Duodenal mucosa (tissue), 2 donors: Measurements from ENCODE around the gene GMDS.

ENCODE experiments used
- H3K27ac ChIP-seq: one replicate; pipeline ENCODE4 v1.7.0; 2013; ENCODE audit warnings: low read depth, low read length
- H3K27me3 ChIP-seq, 2 donors: one replicate each; pipeline ENCODE4 v1.7.0; 2013; ENCODE audit warnings: low read length in 2 of 2, control low read depth in 1 of 2; ENCODE audit not compliant: insufficient read depth in 2 of 2, control insufficient read depth in 1 of 2
- H3K36me3 ChIP-seq, 2 donors: one replicate each; pipeline ENCODE4 v1.7.0; 2013; ENCODE audit warnings: low read length in 2 of 2, control low read depth in 1 of 2; ENCODE audit not compliant: insufficient read depth in 2 of 2, control insufficient read depth in 1 of 2
- H3K4me1 ChIP-seq, 2 donors: one replicate each; pipeline ENCODE4 v1.7.0; 2013; ENCODE audit warnings: low read length in 2 of 2, control low read depth in 1 of 2; ENCODE audit not compliant: insufficient read depth in 2 of 2, control insufficient read depth in 1 of 2
- H3K4me3 ChIP-seq, 2 donors: one replicate each; pipeline ENCODE4 v1.7.0; 2013; ENCODE audit warnings: low read length in 2 of 2, low read depth in 1 of 2
- H3K9ac ChIP-seq, 2 donors: one replicate each; pipeline ENCODE4 v1.7.0; 2013; ENCODE audit warnings: low read length in 2 of 2, low read depth in 1 of 2
- H3K9me3 ChIP-seq, 2 donors: one replicate each; pipeline ENCODE4 v1.7.0; 2013; ENCODE audit warnings: low read length in 2 of 2, control low read depth in 1 of 2; ENCODE audit not compliant: control insufficient read depth in 1 of 2

Gene GMDS

GRCh38 chr6:1820714-1821113 lies 424.7 kb downstream of the GMDS start:
- no peaks in the 10 kb centered on the region for H3K27me3 ChIP-seq
- no peak overlapping the region for H3K27ac ChIP-seq
- H3K36me3 ChIP-seq: peaks cover 0 to 4% of the 10 kb centered on the region in 2 donors
- H3K9me3 ChIP-seq: no peaks in the 10 kb centered on the region
- H3K4me3 ChIP-seq: no peak overlapping the region
- H3K9ac ChIP-seq: no peak overlapping the region
- H3K4me1 ChIP-seq: no peaks in the 10 kb centered on the region

DNA sequence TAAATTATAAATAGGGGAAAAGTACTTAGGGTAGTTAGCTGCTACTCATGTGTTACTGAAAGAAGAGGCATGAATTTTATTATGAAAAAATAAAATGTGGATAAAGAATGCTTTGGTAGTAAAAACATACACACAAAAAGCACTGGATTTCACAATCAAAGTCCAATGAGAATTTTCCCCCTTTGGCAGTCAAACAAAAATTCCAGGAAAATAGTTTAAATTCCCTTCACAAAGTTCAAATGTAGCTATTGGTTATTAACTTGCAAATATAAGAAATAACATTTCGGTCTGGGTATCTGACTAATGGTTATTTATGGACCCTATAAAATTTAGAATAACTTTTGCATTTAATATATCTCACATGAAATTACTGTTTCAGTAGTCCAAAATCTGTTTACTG lies 425.2 kb downstream of the GMDS start:
- peaks cover 0 to 4% of the 10 kb centered on the region in 2 donors for H3K36me3 ChIP-seq
- no peak overlapping the region for H3K4me3 ChIP-seq
- H3K9me3 ChIP-seq: no peaks in the 10 kb centered on the region
- H3K27ac ChIP-seq: no peak overlapping the region
- no peaks in the 10 kb centered on the region for H3K4me1 ChIP-seq
- H3K27me3 ChIP-seq: no peaks in the 10 kb centered on the region
- no peak overlapping the region for H3K9ac ChIP-seq

DNA sequence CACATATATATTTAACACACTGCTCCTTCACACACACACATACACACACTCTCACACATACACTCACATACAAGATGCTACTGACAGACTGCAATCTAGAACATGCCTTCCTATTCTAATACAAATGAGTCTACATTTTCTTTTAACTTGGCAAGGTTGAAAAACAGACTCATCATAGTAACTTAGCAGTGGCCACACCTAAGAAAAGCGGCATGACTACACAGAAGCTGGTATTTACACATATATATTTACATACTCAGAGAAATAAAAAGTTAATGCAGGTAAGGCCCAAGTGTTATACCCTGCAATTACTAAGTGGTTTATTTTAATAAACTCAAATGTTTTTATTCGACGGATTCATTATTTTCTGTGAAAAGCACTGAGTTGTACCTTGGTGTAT lies 426.4 kb downstream of the GMDS start:
- Histone ChIP-seq H3K4me3 (no peak overlapping the region), H3K4me1 (no peaks in the 10 kb centered on the region), H3K27ac (no peak overlapping the region), H3K9ac (no peak overlapping the region), H3K9me3 (no peaks in the 10 kb centered on the region), H3K36me3 (peaks cover 0 to 2% of the 10 kb centered on the region in 2 donors), H3K27me3 (no peaks in the 10 kb centered on the region)

DNA sequence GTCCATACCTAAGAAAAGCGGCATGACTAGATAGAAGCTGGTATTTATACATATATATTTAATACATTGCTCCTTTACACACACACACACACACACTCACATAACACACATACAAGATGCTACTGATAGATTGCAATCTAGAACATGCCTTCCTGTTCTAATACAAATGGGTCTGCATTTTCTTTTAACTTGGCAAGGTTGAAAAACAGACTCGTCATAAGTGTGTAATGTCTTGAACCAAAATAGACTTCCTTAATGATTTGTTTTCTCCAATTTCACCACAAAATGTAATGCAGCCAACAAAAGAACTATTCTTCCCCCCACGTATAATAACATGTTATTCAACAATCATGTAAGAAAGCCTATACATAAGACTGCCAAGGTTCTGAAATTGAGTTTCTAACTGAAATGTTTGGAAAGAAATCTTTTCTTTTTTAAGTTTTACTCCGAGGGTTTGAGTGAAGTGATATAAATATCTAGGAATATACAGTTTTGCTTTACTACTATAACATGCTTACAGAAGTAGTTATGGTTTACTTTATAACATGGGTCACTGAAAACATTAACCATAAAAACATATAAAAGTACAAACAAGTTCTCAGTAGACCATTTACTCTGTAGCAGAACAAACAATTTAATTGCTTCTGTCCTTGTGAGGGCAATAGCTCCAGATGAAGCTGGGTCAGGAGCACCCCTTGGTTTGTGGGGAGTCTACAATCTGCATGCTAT lies 428.2 kb downstream of the GMDS start:
- Histone ChIP-seq H3K9ac (no peak overlapping the region), H3K36me3 (no peaks in the 10 kb centered on the region), H3K9me3 (no peaks in the 10 kb centered on the region), H3K27me3 (no peaks in the 10 kb centered on the region), H3K4me3 (no peak overlapping the region), H3K27ac (no peak overlapping the region), H3K4me1 (no peaks in the 10 kb centered on the region)

GRCh38 chr6:1815827-1816452 lies 429.5 kb downstream of the GMDS start:
- Histone ChIP-seq H3K36me3 (no peaks in the 10 kb centered on the region), H3K27me3 (no peaks in the 10 kb centered on the region), H3K9ac (no peak overlapping the region), H3K4me3 (no peak overlapping the region), H3K9me3 (no peaks in the 10 kb centered on the region), H3K4me1 (no peaks in the 10 kb centered on the region), H3K27ac (no peak overlapping the region)

GRCh38 chr6:1814279-1814678 lies 431.1 kb downstream of the GMDS start:
- Histone ChIP-seq H3K9ac (no peak overlapping the region), H3K27ac (no peak overlapping the region), H3K27me3 (no peaks in the 10 kb centered on the region), H3K36me3 (no peaks in the 10 kb centered on the region), H3K4me3 (no peak overlapping the region), H3K9me3 (no peaks in the 10 kb centered on the region), H3K4me1 (no peaks in the 10 kb centered on the region)

GRCh38 chr6:1812487-1812886 lies 432.9 kb downstream of the GMDS start:
- H3K9ac ChIP-seq: no peak overlapping the region
- H3K36me3 ChIP-seq: no peaks in the 10 kb centered on the region
- H3K9me3 ChIP-seq: no peaks in the 10 kb centered on the region
- H3K27ac ChIP-seq: no peak overlapping the region
- H3K4me3 ChIP-seq: no peak overlapping the region
- H3K4me1 ChIP-seq: no peaks in the 10 kb centered on the region
- no peaks in the 10 kb centered on the region for H3K27me3 ChIP-seq

DNA sequence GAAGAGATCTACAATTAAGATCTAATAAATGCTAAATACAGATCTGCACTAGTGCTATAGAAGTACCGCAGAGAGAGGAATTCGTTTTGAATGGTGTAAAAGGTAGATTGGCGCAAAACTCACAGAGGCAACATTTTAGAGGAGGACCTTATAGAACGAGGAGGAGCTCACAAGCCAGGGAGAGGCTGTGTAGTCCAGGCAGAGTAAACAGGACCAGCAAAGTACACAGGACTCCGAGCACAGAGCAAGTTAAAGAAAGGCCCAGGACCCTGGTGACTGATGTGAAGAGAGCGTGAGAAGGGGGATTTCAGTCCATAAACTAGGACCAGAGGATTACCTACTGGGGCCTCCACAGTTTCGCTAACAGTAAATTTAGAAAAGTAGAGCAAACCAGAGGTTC lies 433.4 kb downstream of the GMDS start:
- no peak overlapping the region for H3K27ac ChIP-seq
- no peak overlapping the region for H3K4me3 ChIP-seq
- H3K9me3 ChIP-seq: no peaks in the 10 kb centered on the region
- H3K9ac ChIP-seq: no peak overlapping the region
- no peaks in the 10 kb centered on the region for H3K27me3 ChIP-seq
- H3K36me3 ChIP-seq: no peaks in the 10 kb centered on the region
- no peaks in the 10 kb centered on the region for H3K4me1 ChIP-seq

DNA sequence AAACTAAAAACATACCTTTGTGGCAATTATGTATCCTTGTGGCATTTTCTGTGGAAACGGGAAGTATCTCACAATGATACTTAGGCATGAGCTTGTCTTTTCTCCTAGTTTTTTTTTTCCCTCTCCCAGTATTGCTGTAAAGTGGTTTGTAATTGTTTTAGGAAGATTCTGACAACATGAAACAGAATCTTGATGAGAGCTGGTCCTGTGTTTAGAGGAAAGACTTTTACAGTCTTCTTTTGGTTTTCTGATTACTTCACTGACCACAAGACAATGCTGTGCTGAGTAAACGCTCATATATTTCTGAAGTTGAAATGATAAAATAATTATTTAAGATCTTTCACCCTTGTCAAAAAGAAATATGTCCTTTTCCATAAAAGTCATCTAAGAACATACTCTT lies 434.5 kb downstream of the GMDS start:
- Histone ChIP-seq H3K27me3 (no peaks in the 10 kb centered on the region), H3K9me3 (no peaks in the 10 kb centered on the region), H3K27ac (no peak overlapping the region), H3K4me1 (no peaks in the 10 kb centered on the region), H3K4me3 (no peak overlapping the region), H3K9ac (no peak overlapping the region), H3K36me3 (no peaks in the 10 kb centered on the region)

DNA sequence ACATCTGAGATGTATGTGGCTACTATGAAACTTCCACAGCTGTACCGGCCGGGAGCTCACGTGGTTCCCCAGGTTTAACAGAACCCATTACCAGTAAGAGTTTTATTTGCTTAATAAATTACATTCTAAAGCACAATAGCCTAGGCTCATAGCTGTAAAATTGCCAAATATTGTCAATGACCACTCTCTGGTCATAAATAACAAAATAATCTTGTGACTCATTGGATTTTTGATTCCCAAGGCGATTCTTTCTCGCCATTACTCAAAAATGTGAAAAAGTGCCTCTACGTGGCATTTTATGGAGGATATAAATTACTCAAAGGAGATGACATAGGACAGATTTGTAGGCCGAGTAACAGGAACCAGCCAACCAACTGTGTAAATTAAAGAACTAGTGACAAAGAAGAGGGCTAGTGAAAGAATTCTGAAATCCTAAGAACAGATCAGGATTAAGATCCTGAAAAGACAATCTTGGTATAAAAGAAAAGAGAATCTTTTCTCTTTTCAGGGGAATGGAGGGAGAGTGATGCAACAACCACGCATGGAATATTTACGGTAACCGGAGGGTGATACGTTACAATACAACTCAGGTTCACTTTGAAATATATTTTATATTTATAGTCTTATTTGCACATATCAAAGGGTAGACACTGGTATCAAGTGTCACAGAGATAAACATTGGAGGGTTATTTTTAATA lies 436.0 kb downstream of the GMDS start:
- no peaks in the 10 kb centered on the region for H3K9me3 ChIP-seq
- H3K9ac ChIP-seq: no peak overlapping the region
- H3K27ac ChIP-seq: no peak overlapping the region
- H3K27me3 ChIP-seq: no peaks in the 10 kb centered on the region
- H3K36me3 ChIP-seq: no peaks in the 10 kb centered on the region
- no peak overlapping the region for H3K4me3 ChIP-seq
- H3K4me1 ChIP-seq: no peaks in the 10 kb centered on the region
